K562 (cell line): ENCODE results near the gene AGR3.

Source experiments
- CBX5 ChIP-seq: IDR thresholded peaks from 2 replicates; pipeline ENCODE4 v1.6.1; 2014; ENCODE audit warnings: low read depth, borderline replicate concordance
- CTCF ChIP-seq, 3 experiments: IDR thresholded peaks in 2 of 3; conservative IDR thresholded peaks in 1 of 3; 2 replicates each; pipeline ENCODE4 v1.5.1; 2011 to 2012; ENCODE audit warnings: low read length in 3 of 3, mild to moderate bottlenecking in 3 of 3, control low read depth in 2 of 3, improper control_type of control experiment in 1 of 3, inconsistent platforms in 1 of 3, low read depth in 1 of 3, mixed read lengths in 1 of 3, moderate library complexity in 1 of 3; ENCODE audit not compliant: insufficient read depth in 2 of 3
- GABPA ChIP-seq: fragments of 200-800 bp; sonication (Bioruptor generic); conservative IDR thresholded peaks from 2 replicates; pipeline ENCODE4 v1.6.1; 2016; ENCODE audit warnings: low read depth, missing genetic modification characterization, missing compliant biosample characterization
- HNRNPUL1 ChIP-seq: fragments of 200-400 bp; formaldehyde crosslinking; IDR thresholded peaks from 2 replicates; pipeline ENCODE4 v1.6.1; 2017; ENCODE audit warnings: low read length
- NR2C1 ChIP-seq, 2 experiments: fragments of 450-650 bp; IDR thresholded peaks; 2 replicates each; pipeline ENCODE4 v1.6.1; 2017; ENCODE audit warnings: mild to moderate bottlenecking in 2 of 2, antibody characterized with exemption in 1 of 2, inconsistent platforms in 1 of 2, missing compliant biosample characterization in 1 of 2, missing genetic modification characterization in 1 of 2
- PRDM10 ChIP-seq: fragments of 450-650 bp; IDR thresholded peaks from 2 replicates; pipeline ENCODE4 v1.6.1; 2018; ENCODE audit not compliant: partially characterized antibody
- USF2 ChIP-seq: sonication (generic); formaldehyde crosslinking; IDR thresholded peaks from 2 replicates; pipeline ENCODE4 v1.5.0; 2020; ENCODE audit warnings: missing genetic modification reagents
- ZNF668 ChIP-seq: fragments of 250-450 bp; sonication (Bioruptor Pico); IDR thresholded peaks from 2 replicates; pipeline ENCODE4 v1.8.0; 2022; ENCODE audit warnings: mild to moderate bottlenecking, inconsistent platforms
- ZNF695 ChIP-seq: fragments of 450-650 bp; formaldehyde crosslinking; IDR thresholded peaks from 2 replicates; pipeline ENCODE4 v1.4.0; 2020; ENCODE audit warnings: mild to moderate bottlenecking, moderate library complexity
- ZNF76 ChIP-seq: fragments of 250-450 bp; sonication (Bioruptor Pico); IDR thresholded peaks from 2 replicates; pipeline ENCODE4 v1.4.0; 2020; ENCODE audit warnings: mild to moderate bottlenecking, moderate library complexity, borderline replicate concordance

GRCh38 chr7:16900209-16900768, 18.5 kb upstream of the AGR3 start:
- TF ChIP-seq PRDM10 (no peak), CBX5 (no peak), HNRNPUL1 (no peak), GABPA (tag) (no peak), ZNF668 (CRISPR knock-in tag) (no peak), ZNF76 (CRISPR knock-in tag) (no peak), CTCF (IDR thresholded peaks at IDR 0.05 in 2 of 3, conservative IDR thresholded peaks at IDR 0.05 in 1 of 3; ENCODE audit: insufficient read depth in 2 of 3, low read depth in 1 of 3, low read length in 3 of 3) (no peak), ZNF695 (CRISPR knock-in tag) (no peak), NR2C1 (IDR thresholded peaks at IDR 0.05) (no peak), NR2C1 (tag; IDR thresholded peaks at IDR 0.05) (no peak), USF2 (no peak)
